GM18909 (cell line): Measurements from ENCODE around the gene NAPSA.
"Not testable (repeated sequence)": the region's sequence is repeated elsewhere in the genome, so short reads cannot be mapped to it uniquely, and the experiment has no call there.

Experiments
- ATAC-seq: cut with Tn5 transposase; IDR thresholded peaks from one replicate; pipeline ENCODE4 v1.9.1; 2021; ENCODE audit warnings: mild to moderate bottlenecking; ENCODE audit not compliant: unreplicated experiment, poor library complexity

Gene NAPSA

GRCh38 chr19:50365434-50366306 is at the start of gene NAPSA:
TSS of gene NAPSA (minus strand) at chr19:50365639. CDS start at chr19:50365621, 18 bp downstream.
- ATAC-seq: no peak

- no peak for ATAC-seq
Measured at GRCh38 chr19:50413531-50413930, 48.1 kb upstream of the NAPSA start.

DNA sequence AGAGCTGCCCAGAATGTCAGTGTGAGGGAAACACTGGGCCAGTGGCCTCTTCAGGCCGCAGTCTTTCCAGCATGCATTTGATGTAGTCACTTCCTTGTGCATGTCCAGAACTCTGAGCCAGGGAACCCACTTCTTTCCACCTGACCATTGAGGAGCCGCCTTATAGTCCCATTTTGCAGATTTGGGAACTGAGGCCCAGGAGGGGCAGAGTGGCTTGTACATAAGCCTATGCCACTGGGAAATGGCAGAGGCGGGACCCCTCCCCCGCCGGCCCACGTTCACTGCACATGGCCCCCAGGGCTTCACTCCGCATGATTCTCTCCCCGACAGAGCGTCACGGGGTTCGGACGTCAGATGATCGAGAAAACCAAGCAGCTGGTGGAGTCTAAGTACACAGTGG is 47.7 kb upstream of the NAPSA start:
- ATAC-seq: no peak

- no peak for ATAC-seq
Measured at GRCh38 chr19:50412419-50412818, 47.0 kb upstream of the NAPSA start.

GRCh38 chr19:50410109-50410508 is 44.7 kb upstream of the NAPSA start:
- no peak for ATAC-seq

DNA sequence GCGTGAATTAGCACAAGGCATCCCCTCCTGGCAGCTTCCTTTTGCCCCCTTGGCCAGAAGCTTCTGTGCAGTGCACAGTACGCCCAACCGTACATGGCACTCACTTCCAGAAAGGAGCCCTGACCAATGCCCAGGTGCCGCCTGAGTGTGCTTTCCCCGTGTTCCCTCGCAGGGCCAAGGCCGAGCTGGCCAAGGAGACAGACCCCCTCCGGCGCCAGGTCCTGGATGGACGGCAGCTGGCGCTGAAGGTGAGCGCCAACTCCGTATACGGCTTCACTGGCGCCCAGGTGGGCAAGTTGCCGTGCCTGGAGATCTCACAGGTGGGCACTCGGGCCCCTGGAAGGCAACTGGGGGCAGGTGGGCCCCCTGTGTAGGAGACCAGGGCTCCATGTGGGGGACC is 43.9 kb upstream of the NAPSA start:
- ATAC-seq: no peak

DNA sequence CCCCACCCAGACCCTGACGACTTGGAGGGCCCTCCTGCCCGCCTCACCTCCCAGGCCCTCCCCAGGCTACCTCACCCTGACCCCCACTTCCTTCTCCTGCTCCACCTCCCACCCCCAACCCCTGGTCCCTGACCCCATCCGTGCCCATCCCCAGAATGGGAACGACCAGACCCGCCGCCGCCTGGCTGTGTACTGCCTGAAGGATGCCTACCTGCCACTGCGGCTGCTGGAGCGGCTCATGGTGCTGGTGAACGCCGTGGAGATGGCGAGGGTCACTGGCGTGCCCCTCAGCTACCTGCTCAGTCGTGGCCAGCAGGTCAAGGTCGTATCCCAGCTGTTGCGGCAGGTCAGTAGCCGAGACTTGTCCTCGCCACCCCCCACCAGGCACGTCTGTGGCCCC is 41.4 kb upstream of the NAPSA start:
- ATAC-seq: no peak

- no peak for ATAC-seq
Measured at GRCh38 chr19:50406156-50406820, 40.8 kb upstream of the NAPSA start.

DNA sequence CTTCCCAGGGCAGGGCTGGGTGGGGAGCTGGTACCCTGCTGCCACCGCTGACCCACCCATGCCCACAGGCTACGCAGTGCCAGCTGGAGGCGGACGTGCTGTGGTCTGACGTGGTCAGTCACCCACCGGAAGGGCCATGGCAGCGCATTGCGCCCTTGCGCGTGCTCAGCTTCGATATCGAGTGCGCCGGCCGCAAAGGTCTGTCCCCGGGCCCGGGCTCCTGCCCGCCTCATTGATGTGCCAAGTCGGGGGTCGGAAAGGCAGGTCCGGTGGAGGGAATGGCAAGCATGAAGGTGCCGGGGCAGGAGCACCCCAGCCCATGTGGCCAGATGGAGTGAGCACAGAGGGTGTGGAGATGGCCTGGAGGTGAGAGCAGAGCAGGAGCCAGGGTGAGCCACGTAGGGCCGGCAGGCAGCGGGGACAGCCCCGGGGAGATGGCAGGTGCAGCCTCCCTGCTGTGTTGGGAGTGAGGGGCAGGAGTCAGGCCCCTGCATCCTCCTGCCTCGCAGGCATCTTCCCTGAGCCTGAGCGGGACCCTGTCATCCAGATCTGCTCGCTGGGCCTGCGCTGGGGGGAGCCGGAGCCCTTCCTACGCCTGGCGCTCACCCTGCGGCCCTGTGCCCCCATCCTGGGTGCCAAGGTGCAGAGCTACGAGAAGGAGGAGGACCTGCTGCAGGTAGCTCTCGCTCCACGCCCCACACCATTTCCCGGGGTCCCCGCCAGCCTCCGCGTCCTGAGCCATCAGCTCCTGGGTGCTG is 37.3 kb upstream of the NAPSA start:
- no peak for ATAC-seq

DNA sequence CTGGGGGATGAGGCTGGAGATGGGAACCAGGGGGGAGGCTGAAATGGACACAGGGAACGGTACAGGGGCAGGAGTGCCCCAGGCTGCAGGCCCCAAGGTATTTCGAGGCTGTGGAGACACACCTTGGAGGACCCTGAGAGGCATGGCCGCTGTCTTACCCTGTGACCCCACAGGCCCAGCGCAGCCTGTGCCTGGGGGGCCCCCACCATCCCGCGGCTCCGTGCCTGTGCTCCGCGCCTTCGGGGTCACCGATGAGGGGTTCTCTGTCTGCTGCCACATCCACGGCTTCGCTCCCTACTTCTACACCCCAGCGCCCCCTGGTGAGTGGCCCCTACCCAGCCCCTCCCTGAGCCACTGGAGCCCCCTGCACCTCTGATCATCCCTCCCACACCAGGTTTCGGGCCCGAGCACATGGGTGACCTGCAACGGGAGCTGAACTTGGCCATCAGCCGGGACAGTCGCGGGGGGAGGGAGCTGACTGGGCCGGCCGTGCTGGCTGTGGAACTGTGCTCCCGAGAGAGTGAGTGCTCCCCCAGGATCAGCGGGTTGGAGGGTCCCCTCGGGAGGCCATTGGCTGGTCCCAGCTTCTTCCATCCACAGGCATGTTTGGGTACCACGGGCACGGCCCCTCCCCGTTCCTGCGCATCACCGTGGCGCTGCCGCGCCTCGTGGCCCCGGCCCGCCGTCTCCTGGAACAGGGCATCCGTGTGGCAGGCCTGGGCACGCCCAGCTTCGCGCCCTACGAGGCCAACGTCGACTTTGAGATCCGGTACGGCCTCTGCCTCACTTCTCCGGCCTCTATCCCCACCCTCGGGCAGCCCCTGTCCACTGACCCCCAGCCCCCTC is 36.4 kb upstream of the NAPSA start:
- ATAC-seq: no peak

DNA sequence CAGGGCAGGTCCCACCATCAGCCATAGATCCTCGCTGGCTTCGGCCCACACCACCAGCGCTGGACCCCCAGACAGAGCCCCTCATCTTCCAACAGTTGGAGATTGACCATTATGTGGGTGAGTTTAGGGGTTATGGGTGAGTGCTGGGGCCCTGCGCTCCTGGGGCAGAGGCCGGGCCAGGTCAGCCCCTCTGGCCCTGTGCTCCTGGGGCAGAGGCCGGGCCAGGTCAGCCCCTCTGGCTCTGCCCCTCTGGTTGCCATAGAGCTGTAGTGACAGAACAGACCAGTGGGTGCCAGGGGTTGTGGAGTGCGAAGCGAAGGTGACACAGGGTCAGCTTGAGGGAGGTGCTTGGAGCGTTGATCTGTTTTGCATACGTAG is 33.9 kb upstream of the NAPSA start:
- ATAC-seq: no peak

DNA sequence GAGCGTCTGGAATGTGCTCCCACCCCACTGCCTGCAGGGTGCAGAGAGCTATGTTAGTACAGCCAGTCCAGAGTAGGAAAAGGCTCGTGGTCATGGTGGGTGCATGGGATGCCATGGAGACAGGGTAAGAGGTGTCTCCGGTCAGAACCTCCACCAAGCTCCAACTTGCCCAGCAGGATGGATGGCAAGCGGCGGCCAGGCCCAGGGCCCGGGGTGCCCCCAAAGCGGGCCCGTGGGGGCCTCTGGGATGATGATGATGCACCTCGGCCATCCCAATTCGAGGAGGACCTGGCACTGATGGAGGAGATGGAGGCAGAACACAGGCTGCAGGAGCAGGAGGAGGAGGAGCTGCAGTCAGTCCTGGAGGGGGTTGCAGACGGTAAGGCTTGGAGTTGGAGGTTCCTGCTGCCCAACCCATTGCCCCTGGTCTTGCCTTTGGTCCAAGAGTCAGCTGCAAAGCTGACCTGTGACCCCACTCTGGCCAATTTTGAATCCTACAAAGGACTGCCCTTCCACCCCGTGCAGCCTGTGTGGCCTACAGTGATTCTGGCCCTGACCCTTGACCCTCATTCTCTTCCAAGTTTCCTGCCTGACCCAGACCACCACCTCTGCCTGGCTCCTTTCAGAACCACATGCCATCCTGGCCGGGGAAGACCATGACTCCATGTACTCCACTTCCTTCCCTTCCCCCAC is 33.4 kb upstream of the NAPSA start:
- ATAC-seq: no peak

GRCh38 chr19:50394017-50394416 is 28.6 kb upstream of the NAPSA start:
- no peak for ATAC-seq

GRCh38 chr19:50393589-50393988 is 28.1 kb upstream of the NAPSA start:
- ATAC-seq: no peak

GRCh38 chr19:50392759-50393158 is 27.3 kb upstream of the NAPSA start:
- no peak for ATAC-seq

DNA sequence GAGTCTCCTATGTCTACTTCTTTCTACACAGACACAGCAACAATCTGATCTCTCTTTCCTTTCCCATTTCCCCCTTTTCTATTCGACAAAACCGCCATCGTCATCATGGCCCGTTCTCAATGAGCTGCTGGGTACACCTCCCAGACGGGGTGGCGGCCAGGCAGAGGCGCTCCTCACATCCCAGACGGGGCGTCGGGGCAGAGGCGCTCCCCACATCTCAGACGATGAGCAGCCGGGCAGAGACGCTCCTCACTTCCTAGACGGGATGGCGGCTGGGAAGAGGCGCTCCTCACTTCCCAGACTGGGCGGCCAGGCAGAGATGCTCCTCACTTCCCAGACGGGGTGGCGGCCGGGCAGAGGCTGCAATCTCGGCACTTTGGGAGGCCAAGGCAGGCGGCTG is 25.5 kb upstream of the NAPSA start:
- ATAC-seq: not testable (repeated sequence)

GRCh38 chr19:50390295-50390694 is 24.9 kb upstream of the NAPSA start:
- not testable (repeated sequence) for ATAC-seq

- ATAC-seq: no peak
Measured at GRCh38 chr19:50387868-50388245, 22.4 kb upstream of the NAPSA start.

DNA sequence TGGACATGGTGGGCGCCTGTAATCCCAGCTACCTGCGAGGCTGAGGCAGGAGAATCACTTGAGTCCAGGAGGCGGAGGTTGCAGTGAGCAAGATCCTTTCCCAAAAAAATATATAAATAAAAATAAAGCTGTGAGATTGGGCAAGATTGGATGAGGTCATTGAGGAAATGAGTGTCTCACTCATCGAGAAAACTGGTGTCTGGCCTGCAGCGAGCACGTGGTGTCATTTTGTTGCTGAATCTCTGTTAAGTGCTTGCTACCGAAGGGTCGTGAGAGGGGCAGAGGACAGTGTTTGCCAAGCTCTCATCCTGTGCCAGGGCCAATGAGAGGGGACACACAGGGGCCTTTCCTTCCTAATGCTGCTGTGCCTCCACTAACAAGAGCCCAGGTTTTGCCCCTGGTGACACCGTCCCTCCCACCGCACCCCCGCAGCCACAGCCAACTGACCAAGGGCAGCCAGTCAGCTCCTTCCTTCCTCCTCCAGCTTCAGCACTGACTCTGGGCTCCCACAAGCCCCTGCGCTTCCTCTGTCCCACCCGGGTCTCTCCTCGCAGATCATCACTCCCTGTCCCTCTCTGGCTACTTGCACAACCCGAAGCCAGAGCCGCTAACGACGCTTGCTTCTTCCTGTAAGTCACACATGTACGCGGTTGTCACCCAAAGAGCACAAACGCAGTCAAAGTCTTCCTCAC is 21.9 kb upstream of the NAPSA start:
- ATAC-seq: no peak
